HFF-Myc (cell line): ENCODE results near the gene LCA5L.

Experiments
- DNase-seq: peaks from one replicate; pipeline ENCODE4 v3.0.0-alpha.2; 2011; ENCODE audit warnings: low read depth; ENCODE audit errors: extremely low read depth
- H3K4me3 ChIP-seq: replicated peaks from 2 replicates; pipeline ENCODE4 v1.5.1; 2011; ENCODE audit warnings: low read depth, mild to moderate bottlenecking, control low read depth, low read length
- TF ChIP-seq, protein P1 (sequence below): IDR thresholded peaks from 2 replicates; pipeline ENCODE4 v1.5.1; 2012; ENCODE audit warnings: mild to moderate bottlenecking, low read depth, low read length, control low read depth; ENCODE audit errors: missing control alignments

The LCA5L gene

DNA sequence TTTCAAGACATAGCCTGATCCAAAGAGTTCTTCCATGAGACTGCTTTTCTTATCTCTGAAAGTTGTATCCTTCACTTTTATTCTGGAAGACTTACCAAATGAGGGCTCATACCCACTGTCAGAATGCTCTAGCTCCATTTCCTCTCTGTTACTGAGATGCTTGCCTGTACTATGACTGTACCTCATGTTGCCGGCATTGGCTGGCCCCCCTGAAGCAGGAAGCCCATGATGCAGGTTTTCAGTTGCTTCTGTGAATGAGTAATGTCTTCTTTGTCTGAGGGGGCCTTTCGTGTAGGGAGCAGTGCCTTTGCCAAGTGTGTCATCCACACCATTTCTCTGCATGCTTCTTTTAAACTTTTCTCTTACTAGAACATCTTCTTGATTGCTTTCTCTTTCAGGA is 39.5 kb downstream of the LCA5L start:
- no peak for DNase-seq
- TF ChIP-seq, protein P1, sequence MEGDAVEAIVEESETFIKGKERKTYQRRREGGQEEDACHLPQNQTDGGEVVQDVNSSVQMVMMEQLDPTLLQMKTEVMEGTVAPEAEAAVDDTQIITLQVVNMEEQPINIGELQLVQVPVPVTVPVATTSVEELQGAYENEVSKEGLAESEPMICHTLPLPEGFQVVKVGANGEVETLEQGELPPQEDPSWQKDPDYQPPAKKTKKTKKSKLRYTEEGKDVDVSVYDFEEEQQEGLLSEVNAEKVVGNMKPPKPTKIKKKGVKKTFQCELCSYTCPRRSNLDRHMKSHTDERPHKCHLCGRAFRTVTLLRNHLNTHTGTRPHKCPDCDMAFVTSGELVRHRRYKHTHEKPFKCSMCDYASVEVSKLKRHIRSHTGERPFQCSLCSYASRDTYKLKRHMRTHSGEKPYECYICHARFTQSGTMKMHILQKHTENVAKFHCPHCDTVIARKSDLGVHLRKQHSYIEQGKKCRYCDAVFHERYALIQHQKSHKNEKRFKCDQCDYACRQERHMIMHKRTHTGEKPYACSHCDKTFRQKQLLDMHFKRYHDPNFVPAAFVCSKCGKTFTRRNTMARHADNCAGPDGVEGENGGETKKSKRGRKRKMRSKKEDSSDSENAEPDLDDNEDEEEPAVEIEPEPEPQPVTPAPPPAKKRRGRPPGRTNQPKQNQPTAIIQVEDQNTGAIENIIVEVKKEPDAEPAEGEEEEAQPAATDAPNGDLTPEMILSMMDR, result no peak
- no peak overlapping the region for H3K4me3 ChIP-seq

DNA sequence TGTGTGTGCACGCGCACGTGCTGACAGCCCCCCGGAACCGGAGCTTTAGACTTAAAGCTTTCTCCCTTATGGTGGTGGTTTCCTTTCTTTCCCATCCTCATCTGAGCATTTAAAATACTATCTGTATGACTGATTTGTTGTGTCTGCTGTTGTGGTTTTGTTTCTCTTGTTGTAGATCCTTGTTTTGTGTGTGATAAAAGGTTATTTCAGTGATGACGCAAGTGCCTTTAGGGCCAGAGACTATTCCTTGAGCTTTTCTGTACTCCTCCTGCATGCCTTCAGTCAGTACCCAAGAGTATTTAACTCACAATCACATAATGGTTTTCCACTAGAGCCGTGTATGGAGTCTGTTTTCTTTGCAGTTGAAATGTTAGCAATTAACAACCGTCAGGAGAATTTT is 45.4 kb downstream of the LCA5L start:
- no peak for DNase-seq
- H3K4me3 ChIP-seq, result no peak overlapping the region
- TF ChIP-seq, protein P1, result no peak

DNA sequence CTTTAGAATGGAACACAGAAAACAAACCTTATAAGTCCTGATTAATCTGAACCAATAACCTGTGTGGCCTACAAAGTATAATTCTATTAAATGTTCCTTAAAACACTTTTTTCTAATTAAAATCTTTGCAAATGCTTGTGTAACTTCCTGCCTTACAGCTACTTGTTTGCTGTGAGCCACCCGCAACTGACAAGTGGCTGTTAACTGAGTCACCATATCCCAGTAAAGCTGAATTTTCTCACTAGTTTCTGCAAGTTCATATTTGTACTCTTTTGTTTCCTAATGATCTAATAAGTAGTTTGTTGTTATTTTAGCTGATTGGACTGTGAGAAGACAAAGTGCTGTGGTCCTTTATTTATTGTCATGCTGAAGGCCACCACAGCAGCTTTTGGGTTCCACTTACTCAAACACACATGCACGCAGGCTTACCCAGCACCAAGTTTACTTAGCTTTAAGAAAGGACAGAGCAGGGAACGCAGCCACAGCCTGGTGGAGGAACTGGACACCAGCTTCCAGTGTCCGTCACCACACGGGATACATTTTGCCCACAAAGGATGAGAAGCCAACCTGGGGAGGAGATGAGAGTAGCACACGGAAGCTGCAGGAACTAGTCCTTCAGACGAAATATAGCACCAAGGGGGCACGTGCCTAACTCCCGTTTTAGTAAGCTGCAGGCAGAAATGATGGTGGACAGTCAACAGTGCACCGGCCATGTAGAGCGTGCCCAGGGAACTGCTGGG is 47.8 kb downstream of the LCA5L start:
- DNase-seq, result no peak
- TF ChIP-seq, protein P1, result no peak
- H3K4me3 ChIP-seq, result no peak overlapping the region

DNA sequence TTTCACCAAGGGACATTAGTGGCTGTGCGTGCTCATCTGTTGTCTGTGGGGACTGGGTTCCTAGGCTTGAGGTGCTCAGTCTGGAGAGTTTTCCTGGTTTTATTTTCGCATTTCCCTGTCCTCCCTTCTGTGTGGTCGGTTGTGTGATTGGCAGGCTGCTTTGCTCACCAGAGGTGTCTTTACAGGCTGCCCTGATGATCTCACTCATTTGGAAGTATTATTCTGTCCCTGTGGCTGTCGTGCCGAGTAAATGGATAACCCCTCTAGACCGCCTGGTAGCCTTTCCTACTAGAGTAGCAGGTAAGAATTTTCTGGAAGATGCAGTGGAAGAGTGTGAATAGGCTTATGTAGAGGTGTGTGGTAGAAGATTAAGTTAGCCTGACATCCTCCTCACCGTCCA is 52.6 kb downstream of the LCA5L start:
- H3K4me3 ChIP-seq, result no peak overlapping the region
- no peak for DNase-seq
- TF ChIP-seq, protein P1, result no peak

DNA sequence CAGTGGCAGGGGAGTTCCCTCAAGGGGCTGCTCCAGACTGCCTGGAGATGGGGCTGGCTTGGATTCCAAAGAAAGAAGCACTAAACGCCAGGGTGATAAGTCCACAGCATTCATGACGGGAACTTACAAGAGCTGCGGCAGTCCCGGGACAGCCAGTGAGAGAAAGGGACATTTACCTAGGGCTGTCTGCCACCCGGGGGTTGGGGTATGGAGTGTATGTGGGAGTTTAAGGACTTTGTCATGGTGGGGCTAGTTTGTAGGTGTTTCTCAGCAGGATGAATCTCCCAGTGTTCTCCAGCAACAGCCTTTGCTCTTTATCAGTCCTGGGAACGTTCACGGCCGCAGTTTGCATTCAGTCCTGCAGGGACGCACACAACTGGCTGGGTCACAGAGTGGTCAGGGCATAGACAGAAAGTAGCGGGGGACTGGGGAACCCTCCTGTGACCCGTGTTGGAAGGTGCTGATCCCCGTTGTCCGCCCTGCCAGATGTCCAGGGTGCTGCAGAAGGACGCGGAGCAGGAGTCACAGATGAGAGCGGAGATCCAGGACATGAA is 55.3 kb downstream of the LCA5L start:
- no peak for DNase-seq
- TF ChIP-seq, protein P1, result no peak
- no peak overlapping the region for H3K4me3 ChIP-seq

DNA sequence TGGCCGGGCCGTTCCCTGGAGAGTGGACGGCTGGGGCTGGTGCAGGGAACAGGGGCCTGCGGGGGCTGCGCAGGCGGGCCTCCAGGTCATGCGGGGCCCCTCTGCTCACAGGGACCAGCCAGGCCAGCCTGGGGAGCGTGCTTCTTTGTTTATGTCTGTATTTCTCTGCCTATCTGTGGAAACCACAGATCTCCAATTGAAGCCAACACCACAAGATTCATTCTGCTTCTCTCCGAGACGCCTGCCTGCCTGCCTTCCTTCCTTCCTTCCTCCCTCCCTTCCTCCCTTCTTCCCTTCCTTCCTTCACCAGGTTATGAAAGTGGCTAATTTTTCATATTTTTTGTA is 56.8 kb downstream of the LCA5L start:
- TF ChIP-seq, protein P1, result no peak
- peak overlapping the region; percentile 49 for H3K4me3 ChIP-seq
- DNase-seq, result no peak
